T1000 (cell line): ENCODE data around the gene KDM4C.

ENCODE experiments used
- DNase-seq: peaks from one replicate; lab custom pipeline; 2025; ENCODE audit warnings: mixed read lengths; lab: John Stamatoyannopoulos, UW

Gene KDM4C

DNA sequence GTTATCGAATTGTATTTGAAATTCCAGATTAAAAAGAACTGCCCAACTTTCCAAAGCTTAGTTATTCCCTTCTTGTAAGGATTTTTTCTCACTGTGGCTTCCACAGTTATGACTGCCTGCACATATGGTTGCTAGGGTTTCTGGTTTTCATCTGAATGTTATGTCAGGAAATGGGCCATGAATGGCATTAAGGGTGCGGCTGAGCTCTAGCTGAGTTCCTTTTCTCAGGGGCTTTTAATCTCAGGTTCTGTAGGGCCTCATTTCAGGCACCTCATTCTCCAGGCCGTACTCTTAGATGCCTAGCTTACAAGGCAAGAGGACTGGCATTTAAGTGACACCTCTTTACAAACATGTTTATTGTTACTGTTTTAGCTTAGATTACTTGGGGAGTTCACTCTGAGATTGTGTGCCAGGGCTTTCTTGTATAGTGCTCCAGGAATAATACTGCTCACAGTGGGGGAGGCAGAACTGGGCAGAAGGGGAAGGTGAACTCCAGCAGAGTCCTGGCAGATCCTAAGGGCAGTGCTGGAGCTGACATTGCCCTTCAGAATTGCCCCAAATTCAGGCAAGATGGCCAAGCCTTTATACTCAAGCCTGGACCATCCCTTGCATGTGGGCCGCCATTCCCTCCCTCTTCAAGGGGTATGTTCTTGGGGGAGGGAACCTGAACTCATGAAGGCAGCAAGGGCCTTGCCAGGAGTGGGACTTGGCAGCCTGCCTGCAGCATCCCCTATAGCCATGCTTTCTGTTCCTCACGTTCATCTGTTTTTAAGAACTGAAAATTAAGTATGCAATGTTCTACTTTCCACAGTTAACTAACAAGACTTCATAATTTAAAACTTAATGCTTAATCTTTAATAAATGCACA lies 111.5 kb downstream of the KDM4C start:
- DNase-seq = no peak

DNA sequence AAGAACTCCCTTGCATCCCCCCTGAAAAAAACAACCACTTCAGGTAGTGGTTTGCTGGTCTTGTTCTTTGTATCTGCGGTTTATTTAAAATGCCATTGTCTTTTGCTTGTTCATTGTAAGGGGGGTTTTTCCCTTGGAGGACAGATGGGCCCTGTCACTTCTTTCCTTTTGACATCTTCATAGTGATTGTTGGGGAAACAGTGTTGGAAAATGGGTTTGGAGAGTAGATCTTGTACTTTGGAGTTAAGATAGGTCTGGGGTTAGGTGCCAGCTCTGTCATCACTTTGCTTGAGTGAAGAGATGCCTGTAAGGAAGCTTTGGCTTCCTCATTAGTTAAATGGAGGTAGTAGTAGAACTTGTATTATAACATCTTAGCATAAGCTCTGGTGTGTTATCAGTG lies 112.4 kb downstream of the KDM4C start:
- no peak for DNase-seq

DNA sequence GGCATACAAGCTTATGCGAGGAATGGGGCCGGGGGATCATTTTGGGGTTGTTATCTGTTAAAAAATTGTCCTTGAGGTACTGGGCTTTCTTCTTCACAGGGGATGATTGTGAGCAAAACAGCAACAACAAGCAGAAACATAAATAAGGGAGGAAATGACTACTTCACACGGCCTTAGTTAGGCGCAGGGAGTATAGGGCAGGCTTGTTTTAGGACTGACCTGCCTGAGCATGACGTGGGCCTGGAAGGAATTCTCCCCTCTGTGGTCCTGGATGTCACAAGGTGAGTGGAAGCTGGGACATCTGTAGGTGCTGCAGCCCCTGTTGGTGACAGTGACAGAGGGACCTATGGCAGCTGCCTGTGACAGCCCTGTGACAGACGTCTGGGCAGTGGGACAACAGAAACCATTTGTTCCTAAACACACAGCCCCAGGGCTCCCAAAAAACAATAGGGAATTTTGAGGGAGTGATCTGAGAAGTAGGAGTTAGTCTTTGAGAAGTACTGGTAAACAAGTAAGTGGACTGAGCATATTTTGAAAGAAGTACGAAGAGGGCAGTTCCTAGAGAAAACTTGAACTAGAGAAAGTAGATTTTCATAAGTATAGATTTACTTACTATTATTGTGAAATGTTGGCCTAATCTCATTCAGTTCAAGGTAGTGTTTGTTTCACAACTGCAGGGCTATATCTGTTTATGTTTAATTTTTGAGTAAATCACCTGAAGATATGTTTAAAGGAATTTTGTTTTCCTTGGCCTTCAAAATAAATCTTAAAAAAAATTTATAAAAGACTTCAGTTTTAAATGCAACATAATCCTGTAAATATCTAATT lies 113.1 kb downstream of the KDM4C start:
- no peak for DNase-seq

DNA sequence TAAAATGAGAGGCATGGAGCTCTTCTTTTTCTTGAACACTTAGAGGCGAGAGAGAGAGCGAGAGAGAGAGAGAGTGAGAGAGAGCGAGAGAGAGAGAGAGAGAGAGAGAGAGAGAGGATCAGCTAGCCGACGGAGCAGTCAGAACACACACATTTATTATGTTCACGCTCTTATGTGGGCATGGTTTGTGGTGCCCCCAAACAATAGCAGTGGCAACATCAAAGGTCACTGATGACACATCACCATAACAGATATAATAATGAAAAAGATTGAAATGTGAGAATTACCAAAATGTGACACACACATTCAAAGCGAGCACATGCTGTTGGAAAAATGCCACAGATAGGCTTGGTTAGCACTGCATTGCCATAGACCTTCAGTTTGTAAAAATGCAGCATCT lies 116.1 kb downstream of the KDM4C start:
- DNase-seq = no peak

DNA sequence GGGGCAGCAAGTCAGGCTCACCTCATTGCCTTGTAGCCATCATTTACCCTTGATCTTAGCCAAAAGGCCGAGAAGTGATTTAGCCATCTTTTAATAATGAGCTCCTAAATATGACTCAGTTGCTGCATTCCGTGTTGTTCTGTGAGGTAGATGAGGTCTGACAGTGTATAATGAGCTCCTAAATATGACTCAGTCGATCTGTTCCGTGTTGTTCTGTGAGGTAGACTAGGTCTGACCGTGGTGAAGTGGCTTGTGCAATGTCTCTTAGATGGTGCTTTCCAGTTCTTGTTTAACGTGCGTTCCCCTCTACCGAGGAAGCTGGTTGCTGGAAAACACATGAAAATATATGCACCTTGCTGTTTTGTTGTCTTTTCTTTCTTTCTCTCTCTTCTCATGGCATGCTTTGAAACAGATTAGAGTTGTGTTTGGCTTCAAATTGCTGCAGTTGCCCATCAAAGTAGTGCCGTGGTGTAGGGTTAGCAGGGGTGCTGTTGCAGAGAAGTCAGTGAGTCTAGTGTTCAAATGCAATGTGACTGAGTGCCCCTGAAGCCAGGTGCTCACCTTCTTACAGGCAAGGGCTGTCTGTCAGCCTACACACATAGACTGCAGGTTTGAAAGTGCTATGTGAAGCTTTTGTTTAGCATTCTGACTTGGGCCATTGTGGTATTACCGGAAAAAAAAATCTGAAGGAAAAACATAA lies 118.6 kb downstream of the KDM4C start:
- no peak for DNase-seq

DNA sequence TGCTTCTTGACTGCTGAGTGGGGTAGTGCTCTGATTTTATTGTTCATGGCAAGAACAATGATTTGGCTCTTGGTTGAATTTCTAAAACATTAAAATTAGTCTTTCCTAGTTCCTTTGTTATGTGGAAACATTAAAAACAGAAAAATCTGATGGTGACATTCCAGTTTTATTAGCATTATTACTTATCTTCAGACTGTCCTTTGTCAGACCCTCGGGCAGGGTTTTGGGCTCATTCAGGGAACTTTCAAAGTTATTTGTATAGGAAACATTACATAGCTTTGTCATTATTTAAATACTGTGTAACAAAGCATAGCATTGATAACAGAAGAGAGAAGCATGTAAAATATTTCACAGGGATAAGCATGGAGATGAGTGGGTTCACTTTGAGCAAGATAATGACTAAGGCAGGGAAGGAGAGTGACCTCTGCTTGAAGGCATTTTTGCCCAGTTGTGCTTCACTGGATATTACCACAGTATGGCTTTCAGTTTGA lies 119.9 kb downstream of the KDM4C start:
- DNase-seq = peak; percentile 2

DNA sequence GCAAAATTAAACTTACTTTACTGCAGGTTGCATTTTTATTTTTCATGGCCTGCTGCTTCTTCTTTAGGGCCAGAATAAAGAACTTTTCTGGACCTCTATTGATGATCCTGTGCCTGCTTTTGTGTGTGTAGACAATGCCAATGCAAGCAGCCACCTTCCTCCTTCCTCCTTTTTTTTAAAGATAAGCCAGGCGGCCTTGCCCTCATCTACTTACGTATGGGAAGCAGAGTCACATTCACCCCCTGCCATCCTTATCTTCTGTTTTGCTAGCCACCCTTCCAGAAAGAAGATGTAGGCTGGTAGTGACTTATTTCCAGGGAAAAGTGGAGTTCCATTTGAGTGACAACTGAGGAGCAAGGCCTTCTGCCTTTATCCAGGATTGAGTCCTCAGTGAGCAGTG lies 122.9 kb downstream of the KDM4C start:
- DNase-seq = no peak

DNA sequence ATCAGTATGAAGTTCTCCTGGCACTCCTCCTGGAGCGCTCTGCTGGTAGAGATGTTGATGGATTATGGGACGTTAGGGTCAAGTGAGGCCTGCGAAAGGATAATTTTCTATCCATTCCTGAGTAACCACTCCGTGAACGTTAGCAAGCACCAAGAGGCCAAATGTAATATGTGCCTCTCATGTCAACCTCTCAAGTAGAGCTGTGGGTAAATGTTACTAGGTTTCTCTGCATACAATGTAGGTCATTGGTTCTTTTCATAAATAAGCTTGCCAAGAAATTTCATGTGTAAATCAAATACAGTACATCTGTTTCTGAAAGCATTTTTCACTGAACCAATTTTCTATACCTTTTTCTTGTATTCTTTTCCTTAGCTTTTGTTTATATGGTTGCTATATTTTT lies 126.3 kb downstream of the KDM4C start:
- DNase-seq = no peak

DNA sequence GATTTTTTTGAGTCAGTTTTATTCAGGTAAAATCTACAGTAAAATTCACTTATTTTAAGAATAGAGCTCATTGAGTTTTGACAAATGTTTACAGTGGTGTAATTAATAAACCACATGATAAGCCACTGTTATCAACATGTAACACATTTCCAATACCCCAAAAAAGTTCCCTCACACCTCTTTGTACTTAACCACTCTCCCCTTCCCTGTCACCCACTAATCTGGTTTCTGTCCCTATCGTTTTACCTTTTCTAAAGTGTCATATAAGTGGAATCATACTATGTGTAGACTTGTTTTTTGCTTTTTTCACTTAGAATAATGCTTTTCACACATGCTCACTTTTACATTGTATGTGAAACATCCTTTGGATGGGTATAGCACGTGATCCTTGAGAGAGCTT lies 127.2 kb downstream of the KDM4C start:
- no peak for DNase-seq

DNA sequence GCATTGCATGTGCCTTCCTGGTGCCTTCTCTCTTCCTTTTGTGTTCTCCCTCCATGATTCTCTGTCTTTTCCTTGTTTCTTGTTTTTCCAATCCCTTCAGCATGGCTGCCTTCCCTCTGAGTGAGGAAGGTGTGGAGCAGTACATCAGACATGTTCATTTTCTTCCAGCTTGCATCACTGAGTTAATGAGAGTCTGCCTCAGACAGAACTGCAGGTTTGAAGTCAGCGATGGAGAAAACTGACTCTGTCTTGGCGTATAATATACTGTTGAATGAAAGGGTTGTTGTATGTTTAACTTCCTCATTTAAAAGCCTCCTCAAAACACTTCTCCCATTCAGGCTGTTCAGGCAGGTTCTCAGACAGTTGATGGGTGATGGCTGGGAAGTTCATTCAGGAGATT lies 129.3 kb downstream of the KDM4C start:
- no peak for DNase-seq

DNA sequence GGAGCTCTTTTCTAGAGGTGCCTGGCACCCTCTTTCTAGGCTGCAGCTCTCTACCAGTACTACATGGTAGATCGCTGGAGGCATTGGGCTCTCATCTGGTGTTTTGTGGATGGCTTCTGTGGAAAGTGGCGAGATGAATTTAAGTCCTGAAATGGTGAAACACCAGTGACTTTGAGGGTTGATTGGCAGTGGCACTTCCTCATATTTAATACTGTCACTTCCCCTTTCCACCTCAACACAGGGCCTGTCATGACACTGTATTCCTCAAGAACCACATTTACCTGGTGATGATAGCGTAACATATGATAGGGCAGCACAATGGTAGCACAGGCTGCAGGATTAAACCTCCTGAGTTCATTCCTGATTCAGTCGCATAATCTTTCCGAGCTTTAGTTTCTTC lies 132.1 kb downstream of the KDM4C start:
- DNase-seq = no peak

DNA sequence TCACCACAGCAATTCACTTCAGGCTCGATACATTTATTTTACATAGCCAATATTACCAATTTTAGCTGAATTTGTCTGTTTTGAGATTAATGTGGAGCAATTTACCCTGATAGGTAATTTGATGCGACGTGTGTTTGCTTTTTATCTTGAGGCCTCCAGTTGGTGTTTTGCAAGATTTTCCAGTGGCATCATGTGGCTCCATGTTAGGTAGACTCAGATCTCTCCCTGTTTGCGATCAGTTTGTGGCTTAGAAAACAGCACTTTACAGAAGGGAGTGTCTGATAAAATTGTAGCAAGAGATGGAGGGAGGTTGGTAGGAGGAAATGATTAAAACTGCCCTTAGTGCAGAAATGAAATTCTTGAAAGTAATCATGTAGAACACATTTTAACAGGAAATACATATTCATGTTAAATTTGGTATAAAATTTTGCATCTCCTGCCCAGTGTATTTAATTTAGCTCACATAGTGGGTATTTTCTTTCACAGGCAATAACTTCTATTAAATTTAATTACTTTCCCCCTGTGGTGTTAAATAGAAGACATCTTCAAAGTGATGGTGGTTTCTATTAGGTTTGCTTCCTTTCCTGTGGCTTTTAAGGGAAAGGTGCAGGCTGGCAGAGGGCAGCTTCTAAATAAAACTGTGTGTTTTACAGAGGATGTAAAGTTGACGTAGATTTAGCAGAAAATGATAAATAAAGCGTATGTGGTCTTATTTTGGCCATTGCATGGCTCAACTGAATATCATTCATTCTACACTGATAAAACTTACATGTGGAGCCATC lies 135.8 kb downstream of the KDM4C start:
- no peak for DNase-seq

DNA sequence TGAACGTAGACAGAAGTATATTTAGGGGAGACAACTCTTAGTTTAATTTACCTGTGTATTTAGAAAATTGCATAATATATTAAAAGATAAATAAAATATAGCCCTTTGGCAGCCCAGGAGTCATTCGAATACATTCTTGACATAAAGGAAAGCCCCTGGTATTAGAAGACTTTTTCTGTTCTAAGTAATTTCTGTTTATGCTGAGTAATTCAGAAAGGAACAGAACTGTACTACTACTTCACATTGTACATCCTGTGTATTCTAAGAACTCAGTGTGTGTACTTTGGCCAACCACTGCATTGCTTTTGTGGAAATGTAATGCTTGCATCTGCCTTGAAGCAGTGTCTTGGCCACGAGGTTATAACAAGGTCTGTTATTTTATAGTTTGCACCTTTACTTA lies 136.4 kb downstream of the KDM4C start:
- no peak for DNase-seq

DNA sequence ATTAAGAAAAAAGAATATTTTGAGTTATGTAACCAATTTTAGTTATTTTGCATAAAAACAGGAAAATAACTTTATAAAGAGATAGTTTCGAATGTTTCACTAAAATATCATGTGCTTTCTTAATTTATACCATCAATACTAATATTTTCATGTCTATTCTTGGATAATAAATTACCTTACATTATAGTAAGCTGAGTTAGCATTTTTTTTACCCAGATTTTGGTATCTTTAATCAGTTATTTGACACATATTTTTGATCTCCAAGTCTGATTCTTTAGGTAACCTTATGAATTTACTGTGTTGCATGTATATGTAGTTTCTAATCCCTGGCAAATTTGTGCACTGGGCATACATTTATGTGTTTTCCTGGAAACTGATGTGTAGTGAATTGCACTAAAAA lies 138.0 kb downstream of the KDM4C start:
- no peak for DNase-seq

DNA sequence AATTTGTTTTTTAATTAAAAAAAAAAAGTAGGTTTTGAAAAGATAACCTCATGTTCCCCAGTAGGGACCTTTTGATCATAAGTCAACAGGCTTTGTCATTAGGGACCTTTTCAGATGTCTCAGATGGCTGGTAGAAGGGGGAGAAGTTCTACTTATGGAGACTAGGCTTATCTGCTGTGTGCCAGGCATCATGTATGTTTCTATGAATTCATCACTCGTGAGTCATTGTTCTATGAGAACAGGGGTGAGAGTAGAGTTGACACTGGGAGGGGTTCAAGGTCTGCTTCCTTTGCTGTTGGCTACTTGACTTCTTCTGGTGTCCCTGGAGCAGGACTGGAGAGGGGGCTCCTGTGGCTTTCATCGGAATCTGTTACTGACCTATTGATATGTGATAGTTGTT lies 138.8 kb downstream of the KDM4C start:
- DNase-seq = no peak

DNA sequence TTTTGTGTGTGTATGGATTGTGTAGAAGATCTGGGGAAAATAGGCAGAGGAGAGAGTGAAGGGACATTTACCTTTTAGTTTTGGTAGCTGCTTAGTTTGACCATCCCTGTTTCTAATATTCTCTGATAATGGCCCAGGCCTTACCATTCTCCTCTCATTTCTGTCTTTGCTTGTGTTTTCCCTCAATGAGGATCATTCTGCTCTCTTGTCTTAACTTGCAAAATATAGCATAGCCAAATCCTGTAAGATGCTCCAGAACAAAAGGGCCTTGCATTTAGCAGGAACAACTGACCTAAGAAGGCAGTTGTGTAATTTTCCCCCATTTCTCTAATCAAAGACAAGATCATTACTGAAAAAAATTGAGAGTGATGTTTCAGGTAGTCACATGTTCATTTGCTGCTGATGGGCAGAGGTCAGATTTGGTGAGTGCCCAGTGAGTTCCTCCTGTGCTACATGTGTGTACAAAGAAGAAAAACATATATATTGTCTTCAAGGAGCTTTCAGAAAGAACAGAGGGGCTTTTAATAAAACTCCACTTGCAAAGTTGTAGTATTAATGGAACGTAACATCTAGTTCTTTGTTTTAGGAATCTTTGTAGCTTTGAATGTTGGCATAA lies 139.5 kb downstream of the KDM4C start:
- DNase-seq = no peak

DNA sequence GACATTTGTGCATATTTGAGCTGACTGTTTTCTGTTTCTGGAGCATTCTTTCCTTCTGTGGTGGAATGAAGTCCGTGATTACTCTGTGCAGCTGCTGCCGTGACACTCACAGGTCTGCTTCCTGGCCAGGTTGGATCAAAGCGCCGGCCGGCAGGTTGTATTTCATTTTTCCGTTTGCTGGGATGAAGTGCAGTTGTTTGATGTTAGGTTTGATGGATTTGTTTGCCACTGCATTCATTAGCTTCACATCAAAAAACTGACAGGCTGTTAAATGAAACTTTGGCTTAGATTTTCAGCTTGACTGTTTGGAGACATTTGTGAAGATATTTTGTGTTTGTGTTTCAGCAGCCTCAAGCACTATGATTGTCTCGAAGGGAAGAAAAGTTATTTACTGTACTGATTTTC lies 140.1 kb downstream of the KDM4C start:
- DNase-seq = no peak

DNA sequence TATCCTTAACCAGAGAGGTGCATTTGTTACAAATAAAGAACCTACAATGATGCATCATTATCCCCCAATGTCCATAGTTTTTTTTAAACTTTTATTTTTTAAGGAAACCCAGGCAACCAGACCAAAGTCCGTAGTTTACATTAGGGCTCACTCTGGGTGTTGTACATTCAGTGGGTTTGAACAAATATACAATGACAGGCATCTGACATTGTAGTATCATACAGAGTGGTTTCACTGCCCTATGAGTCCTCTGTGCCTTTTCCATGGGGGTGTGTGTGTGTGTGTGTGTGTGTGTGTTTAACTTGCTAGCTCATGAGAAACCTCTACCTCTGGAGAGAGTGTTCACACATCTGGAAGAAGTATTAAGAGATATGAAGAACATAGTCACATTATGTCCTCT lies 141.5 kb downstream of the KDM4C start:
- no peak for DNase-seq

DNA sequence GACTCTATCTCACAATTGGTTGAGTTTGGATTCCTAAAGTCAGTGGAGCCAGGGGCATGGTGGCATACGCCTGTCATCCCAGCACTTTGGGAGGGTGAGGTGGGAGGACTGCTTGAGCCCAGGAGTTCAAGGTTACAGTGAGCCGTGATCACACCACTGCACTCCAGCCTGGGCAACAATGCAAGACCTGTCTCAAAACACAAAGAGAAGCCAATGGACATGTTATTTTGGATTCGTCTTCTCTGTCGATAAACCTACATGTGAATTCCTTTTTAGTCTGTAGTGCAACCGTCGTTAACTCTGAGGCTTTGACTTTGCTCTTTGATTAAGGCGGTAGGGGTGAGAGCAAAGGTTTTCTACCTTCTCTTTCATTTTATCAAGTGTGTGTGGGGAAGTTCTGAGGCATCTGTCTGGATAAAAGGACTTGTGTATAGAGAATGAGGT lies 142.7 kb downstream of the KDM4C start:
- no peak for DNase-seq

DNA sequence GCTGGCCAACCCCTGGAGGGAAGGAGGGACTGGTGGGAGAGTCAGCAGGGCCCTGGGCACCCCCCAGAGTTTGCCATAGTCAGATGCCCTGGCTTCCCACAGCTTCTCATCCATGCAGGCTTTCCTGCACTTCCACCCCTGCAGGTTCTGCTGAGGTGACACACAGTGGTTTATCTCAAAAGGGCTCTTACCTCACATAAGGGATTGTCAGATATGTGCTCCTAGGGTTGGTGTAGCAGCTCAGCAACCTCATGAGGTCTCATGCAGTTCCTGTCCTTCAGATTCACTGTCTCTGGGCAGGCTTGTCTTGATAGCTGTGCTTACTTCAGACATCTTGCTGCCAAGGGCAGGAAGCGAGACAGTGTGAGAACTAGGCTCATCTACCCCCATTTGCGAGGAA lies 143.4 kb downstream of the KDM4C start:
- no peak for DNase-seq

DNA sequence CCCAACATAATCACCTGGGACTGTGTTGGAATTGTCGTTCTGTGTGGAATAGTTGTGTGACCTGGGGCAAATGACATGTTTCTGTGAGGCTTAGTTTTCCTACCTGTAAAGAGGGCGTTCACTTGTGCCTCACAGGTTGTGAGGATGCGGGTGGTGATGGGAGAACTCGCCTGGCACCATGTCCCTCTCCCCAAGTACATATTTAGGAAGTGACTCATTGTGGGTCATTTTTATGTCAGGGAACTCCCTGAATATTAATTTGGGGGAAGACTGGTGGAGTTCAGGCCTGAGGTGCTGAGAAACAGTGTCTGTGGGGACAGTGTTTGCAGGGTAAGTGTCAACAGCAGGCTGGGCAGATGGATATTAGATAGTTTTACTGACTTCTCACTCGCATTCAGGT lies 144.7 kb downstream of the KDM4C start:
- no peak for DNase-seq
